22Rv1 (cell line): ENCODE measurements around the gene JARID2.

ENCODE experiments used
- H3K27ac ChIP-seq: fragments of 450-650 bp; 2 replicates; pipeline ENCODE4 v1.5.1; 2017
- ZFX ChIP-seq: fragments of 450-650 bp; IDR thresholded peaks from 2 replicates; pipeline ENCODE4 v1.6.1; 2017; ENCODE audit warnings: antibody characterized with exemption, borderline replicate concordance
- TF ChIP-seq, protein P1 (sequence below): fragments of 450-650 bp; IDR thresholded peaks from 2 replicates; pipeline ENCODE4 v1.5.1; 2017; ENCODE audit warnings: mild to moderate bottlenecking

The JARID2 gene

DNA sequence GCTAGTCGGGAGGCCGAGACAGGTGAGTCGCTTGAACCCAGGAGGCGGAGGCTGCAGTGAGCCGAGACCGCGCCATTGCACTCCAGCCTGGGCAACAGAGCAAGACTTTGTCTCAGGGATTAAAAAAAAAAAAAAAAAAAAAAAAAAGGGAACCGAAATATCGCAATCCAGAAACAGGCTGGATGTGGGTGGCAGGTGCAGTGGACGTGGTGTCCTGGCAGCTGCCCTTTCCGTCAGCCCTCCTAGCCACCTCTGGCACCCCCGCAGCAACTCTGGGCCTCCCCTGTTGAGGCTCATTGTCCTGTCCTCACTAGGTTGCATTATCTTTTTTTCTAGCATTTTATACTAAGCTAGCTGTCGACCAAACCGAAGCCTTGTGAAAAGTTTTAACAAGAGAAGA is 303.5 kb downstream of the JARID2 start:
- TF ChIP-seq ZFX, result no peak
- TF ChIP-seq, protein P1, sequence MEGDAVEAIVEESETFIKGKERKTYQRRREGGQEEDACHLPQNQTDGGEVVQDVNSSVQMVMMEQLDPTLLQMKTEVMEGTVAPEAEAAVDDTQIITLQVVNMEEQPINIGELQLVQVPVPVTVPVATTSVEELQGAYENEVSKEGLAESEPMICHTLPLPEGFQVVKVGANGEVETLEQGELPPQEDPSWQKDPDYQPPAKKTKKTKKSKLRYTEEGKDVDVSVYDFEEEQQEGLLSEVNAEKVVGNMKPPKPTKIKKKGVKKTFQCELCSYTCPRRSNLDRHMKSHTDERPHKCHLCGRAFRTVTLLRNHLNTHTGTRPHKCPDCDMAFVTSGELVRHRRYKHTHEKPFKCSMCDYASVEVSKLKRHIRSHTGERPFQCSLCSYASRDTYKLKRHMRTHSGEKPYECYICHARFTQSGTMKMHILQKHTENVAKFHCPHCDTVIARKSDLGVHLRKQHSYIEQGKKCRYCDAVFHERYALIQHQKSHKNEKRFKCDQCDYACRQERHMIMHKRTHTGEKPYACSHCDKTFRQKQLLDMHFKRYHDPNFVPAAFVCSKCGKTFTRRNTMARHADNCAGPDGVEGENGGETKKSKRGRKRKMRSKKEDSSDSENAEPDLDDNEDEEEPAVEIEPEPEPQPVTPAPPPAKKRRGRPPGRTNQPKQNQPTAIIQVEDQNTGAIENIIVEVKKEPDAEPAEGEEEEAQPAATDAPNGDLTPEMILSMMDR, result no peak
- no peak overlapping the region for H3K27ac ChIP-seq

DNA sequence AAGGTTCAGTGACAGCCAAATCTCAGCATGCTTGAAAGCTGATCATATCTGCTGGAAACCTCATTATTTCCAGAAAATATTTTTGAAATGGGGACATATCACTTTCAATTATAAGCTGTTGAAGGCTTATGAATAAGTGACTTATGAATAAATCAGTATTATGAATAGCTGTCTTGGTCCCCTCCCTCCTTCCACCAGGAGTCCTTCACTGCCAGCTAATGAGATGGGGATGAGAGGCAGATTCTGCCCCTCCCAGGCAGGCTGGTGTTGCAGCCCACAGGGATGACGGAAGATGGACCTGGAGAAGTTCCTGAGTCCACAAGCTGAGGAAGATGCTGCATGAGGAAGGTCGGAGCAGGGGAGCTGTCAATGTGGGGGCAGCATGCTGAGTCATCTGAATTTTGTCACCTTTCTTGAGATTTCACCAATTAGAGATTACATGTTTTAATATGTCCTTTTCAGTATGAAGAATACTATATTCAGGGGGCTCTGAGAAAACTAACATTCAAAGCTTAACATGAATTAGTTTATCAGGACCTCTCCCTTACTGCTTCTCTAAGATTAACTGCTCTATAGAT is 304.8 kb downstream of the JARID2 start:
- TF ChIP-seq ZFX, result no peak
- TF ChIP-seq, protein P1, result no peak
- no peak overlapping the region for H3K27ac ChIP-seq

DNA sequence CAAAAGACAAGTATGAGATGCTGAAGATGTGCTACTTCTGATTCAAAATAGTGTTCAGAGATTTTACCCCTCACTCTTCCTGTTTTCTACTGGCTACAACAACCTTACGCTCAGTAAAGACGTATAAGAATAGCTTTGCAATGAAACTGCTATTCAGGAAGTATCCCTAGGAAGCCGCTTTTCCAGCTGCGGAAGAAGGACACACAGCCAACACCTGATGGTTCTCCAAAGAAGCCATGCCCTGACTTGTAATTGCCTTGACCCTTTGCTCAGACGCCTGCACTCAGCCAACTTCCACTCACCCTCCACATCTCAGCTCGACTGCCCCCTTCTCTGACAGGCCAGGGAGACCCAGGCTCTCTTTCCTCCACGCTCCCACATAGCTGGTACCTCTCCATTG is 305.4 kb downstream of the JARID2 start:
- H3K27ac ChIP-seq, result no peak overlapping the region
- TF ChIP-seq, protein P1, result no peak
- TF ChIP-seq ZFX, result no peak

DNA sequence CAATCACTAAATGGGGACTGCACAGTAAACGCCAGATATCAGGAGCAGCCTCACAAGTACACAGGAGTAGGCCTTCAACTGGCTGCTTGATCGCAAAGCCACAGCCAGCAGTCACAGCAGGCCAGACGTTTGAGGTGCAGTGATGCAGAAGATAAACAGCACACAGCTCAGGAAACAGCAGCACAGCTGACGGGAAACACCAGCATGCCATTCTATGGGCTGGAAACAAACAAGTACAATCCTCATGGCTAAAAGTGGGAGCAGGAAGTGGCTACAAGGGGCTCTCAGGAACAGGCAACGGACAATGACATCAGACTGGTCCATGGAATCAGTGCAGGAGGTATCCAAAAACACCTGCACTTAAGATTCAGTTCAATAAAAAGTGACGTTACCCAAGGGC is 305.9 kb downstream of the JARID2 start:
- no peak overlapping the region for H3K27ac ChIP-seq

DNA sequence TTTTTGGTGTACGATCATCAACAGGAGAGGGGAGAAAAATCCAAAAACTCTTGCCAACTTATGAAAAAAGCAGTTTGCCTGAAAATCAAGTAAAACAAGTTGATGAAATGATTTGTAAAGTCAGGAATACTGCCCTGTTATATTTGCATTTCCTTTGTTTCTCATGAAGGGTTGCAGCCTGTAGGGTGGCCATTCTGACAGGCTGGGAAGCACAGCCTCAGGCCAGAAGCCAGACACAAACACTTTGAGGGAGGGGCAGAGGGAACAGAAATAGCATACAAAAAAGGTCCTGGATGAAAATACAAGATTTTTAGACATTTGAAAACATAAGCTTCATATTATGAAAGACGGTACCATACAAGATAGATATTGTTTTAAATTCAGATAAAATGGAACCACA is 307.2 kb downstream of the JARID2 start:
- no peak for TF ChIP-seq ZFX
- TF ChIP-seq, protein P1, result no peak
- H3K27ac ChIP-seq, result no peak overlapping the region

More for the DNA sequence above, 305.9 kb downstream of the JARID2 start:
- TF ChIP-seq, protein P1, result no peak
- TF ChIP-seq ZFX, result no peak

DNA sequence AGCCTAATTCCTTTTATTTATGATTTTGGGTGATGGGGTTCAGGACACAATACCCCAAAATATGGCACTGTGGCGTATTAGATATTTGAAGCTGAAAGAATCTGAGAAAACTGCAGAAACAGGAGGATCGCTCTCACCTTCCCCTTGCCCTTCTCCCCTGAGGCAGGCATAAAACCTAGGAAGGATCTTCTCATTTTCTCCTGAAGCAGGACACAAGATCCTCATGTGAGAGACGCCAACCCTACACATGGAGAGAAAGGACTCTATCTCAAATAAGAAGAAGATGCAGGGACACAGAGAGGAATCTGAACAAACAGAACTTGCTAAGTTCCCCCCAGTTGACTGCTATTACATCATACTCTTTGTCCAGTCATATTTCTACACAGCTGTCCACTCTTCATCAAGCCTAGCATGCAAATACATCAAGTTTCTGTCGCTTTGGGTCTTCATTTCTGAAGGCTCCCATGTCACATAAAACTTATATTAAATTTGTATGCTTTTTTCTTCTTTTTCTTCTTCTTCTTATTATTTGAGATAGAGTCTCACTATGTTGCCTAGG is 307.9 kb downstream of the JARID2 start:
- TF ChIP-seq, protein P1, result no peak
- TF ChIP-seq ZFX, result no peak
- H3K27ac ChIP-seq, result no peak overlapping the region

DNA sequence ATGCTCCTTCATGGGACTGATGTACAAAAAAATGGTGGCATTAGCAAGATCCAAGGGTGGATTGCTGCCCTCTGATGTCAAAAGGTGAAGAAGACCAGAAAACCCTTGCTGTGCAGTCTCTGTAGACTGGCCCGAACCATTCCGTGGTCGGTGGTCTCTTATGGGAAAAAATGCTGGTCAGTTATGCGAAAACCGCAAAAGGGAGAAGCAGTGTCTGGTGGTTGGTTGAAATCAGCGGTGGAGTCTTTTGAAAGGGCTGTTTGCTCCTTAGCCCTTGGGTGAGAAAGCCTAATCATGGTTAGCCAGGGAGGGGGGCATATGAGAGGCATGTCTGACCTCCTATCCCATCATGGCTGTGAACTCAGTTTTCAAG is 308.8 kb downstream of the JARID2 start:
- TF ChIP-seq, protein P1, result no peak
- no peak for TF ChIP-seq ZFX
- no peak overlapping the region for H3K27ac ChIP-seq
